ENCODE measurements around the gene TTLL3.

DNA sequence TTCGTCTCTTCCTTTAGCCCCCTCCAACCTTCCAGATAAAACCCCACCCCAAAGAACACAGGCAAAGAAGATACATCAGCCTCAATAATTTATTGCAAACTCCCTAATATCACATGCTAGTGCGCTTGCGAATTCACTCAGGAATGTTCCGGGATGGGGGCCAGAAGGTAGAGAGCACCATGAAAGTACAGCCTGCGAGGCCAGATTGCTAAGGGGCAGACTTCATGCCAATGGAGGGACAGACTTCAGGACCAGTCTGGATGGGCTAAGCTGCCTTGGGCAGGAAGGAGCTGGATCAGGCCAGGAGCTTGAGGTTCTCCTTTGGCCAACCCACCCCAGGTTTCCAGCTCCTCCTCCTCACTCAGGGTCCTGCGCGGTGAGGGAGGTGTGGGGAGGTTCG lies 56.6 kb downstream of the TTLL3 start:
- TF ChIP-seq, protein P1, sequence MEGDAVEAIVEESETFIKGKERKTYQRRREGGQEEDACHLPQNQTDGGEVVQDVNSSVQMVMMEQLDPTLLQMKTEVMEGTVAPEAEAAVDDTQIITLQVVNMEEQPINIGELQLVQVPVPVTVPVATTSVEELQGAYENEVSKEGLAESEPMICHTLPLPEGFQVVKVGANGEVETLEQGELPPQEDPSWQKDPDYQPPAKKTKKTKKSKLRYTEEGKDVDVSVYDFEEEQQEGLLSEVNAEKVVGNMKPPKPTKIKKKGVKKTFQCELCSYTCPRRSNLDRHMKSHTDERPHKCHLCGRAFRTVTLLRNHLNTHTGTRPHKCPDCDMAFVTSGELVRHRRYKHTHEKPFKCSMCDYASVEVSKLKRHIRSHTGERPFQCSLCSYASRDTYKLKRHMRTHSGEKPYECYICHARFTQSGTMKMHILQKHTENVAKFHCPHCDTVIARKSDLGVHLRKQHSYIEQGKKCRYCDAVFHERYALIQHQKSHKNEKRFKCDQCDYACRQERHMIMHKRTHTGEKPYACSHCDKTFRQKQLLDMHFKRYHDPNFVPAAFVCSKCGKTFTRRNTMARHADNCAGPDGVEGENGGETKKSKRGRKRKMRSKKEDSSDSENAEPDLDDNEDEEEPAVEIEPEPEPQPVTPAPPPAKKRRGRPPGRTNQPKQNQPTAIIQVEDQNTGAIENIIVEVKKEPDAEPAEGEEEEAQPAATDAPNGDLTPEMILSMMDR (IDR thresholded peaks at IDR 0.05) = no peak
- no peak for TF ChIP-seq EZH2 (IDR thresholded peaks at IDR 0.05; ENCODE audit: borderline replicate concordance, insufficient read depth, low read depth, low read length, poor library complexity, severe bottlenecking)
